MM.1S (cell line): ENCODE measurements around the gene HAUS7.

Source experiments
- DNase-seq: peaks from one replicate; pipeline ENCODE4 v3.0.0-alpha.2; 2015
- H2AFZ ChIP-seq: fragments of 300-600 bp; sonication (generic); 2 replicates; pipeline ENCODE4 v1.6.0; 2016; ENCODE audit warnings: antibody characterized with exemption, low read length
- H3F3A ChIP-seq: fragments of 300-600 bp; sonication (generic); 2 replicates; pipeline ENCODE4 v1.6.1; 2016; ENCODE audit warnings: mild to moderate bottlenecking, antibody characterized with exemption, low read length, moderate library complexity, mixed read lengths; ENCODE audit not compliant: insufficient read depth
- H3K27ac ChIP-seq: fragments of 300-600 bp; sonication (generic); 2 replicates; pipeline ENCODE4 v1.5.1; 2016; ENCODE audit warnings: mild to moderate bottlenecking, low read length
- H3K27me3 ChIP-seq: fragments of 300-600 bp; sonication (generic); replicated peaks from 2 replicates; pipeline ENCODE4 v1.6.0; 2016; ENCODE audit warnings: low read length; ENCODE audit not compliant: insufficient read depth
- H3K36me3 ChIP-seq: fragments of 300-600 bp; sonication (generic); replicated peaks from 2 replicates; pipeline ENCODE4 v1.6.1; 2016; ENCODE audit warnings: mild to moderate bottlenecking, low read length, mixed read lengths; ENCODE audit not compliant: insufficient read depth
- H3K4me1 ChIP-seq: fragments of 300-600 bp; sonication (generic); 2 replicates; pipeline ENCODE4 v1.6.1; 2016; ENCODE audit warnings: low read length, mixed read lengths
- H3K4me2 ChIP-seq: fragments of 300-600 bp; sonication (generic); 2 replicates; pipeline ENCODE4 v1.6.0; 2016; ENCODE audit warnings: low read depth, low read length
- H3K4me3 ChIP-seq: fragments of 300-600 bp; sonication (generic); 2 replicates; pipeline ENCODE4 v1.5.1; 2016; ENCODE audit warnings: low read length, mixed read lengths
- H3K79me2 ChIP-seq: fragments of 300-600 bp; sonication (generic); 2 replicates; pipeline ENCODE4 v1.6.1; 2016; ENCODE audit warnings: mixed run types, low read length, mixed read lengths
- H3K9ac ChIP-seq: fragments of 300-600 bp; sonication (generic); 2 replicates; pipeline ENCODE4 v1.6.1; 2016; ENCODE audit warnings: low read length, mixed read lengths
- H3K9me2 ChIP-seq: fragments of 300-600 bp; sonication (generic); replicated peaks from 2 replicates; pipeline ENCODE4 v1.6.1; 2016; ENCODE audit warnings: mild to moderate bottlenecking, low read length, mixed read lengths; ENCODE audit not compliant: insufficient read depth
- H3K9me3 ChIP-seq: fragments of 300-600 bp; sonication (generic); replicated peaks from 2 replicates; pipeline ENCODE4 v1.6.1; 2016; ENCODE audit warnings: mild to moderate bottlenecking, low read length, mixed read lengths; ENCODE audit not compliant: insufficient read depth
- H4K20me1 ChIP-seq: fragments of 300-600 bp; sonication (generic); 2 replicates; pipeline ENCODE4 v1.6.1; 2016; ENCODE audit warnings: mild to moderate bottlenecking, low read length, moderate library complexity, mixed read lengths; ENCODE audit not compliant: insufficient read depth
- EZH2 ChIP-seq: fragments of 300-600 bp; sonication (generic); optimal IDR thresholded peaks from 2 replicates; pipeline ENCODE3; 2017; ENCODE audit warnings: low read depth, mild to moderate bottlenecking, antibody characterized with exemption, low read length, mixed read lengths
- EZH2phosphoT487 ChIP-seq: fragments of 300-600 bp; sonication (generic); IDR thresholded peaks from 2 replicates; pipeline ENCODE4 v1.6.1; 2018; ENCODE audit warnings: antibody characterized with exemption, low read length
- TF ChIP-seq, protein P1 (sequence below): fragments of 300-600 bp; sonication (generic); IDR thresholded peaks from 2 replicates; pipeline ENCODE4 v1.5.1; 2016; ENCODE audit warnings: antibody characterized with exemption, low read length, mixed read lengths

Gene HAUS7

DNA sequence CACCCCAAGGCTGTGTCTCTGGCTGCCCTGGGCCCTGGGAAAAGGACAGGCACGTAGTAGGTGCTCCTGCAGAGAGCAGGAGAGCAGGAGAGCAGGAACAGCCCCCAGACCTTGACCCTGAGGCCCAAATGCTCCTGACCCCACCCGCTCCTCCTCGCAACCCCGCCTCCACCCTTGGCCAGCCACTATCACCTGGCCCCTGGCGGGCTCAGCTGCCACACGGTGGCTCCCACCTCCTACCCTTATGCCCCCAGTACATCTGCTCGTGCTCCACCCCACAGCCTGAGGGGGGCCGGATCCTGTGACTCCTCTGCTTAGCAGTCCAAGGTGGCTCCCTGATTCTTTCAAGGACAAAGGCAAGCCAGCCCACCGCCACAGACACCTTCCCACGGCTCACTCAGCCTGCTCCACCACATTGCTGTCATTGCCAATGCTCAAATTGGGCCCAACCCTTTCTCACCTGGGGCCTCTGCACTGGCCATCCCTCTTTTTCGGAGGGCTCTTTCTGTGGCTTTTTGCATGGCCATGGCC, 5.4 kb upstream of the HAUS7 start:
- no peak overlapping the region for H3K4me2 ChIP-seq

DNA sequence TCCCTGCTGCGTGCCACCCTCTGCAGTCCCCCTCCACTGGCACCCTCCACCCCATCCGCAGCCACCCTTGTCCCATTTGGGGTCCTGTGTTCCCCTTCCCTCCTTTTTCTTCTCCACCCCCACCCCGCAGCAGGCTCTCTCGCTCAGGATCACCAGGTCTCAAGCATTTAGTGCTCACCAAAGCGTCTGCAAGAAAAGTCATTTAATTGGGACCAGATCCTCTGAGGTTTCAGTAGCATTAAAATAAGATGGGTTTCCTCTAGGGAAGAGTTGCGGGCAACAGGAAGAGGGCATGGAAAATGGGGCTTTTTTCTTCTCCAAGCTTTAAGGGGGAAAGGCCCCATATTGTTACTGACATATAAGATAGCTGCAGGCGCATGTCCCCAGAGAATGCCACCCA, 4.9 kb upstream of the HAUS7 start:
- H2AFZ ChIP-seq = no peak overlapping the region
- no peak overlapping the region for H3K9ac ChIP-seq
- H4K20me1 ChIP-seq = no peaks in the 10 kb centered on the region
- no peak for DNase-seq
- H3K79me2 ChIP-seq = no peaks in the 10 kb centered on the region
- H3K9me2 ChIP-seq = no peaks in the 10 kb centered on the region
- no peaks in the 10 kb centered on the region for H3K4me1 ChIP-seq
- no peaks in the 10 kb centered on the region for H3K9me3 ChIP-seq
- H3K27me3 ChIP-seq = peaks cover 30% of the 10 kb centered on the region
- TF ChIP-seq EZH2 = no peak
- TF ChIP-seq, protein P1, sequence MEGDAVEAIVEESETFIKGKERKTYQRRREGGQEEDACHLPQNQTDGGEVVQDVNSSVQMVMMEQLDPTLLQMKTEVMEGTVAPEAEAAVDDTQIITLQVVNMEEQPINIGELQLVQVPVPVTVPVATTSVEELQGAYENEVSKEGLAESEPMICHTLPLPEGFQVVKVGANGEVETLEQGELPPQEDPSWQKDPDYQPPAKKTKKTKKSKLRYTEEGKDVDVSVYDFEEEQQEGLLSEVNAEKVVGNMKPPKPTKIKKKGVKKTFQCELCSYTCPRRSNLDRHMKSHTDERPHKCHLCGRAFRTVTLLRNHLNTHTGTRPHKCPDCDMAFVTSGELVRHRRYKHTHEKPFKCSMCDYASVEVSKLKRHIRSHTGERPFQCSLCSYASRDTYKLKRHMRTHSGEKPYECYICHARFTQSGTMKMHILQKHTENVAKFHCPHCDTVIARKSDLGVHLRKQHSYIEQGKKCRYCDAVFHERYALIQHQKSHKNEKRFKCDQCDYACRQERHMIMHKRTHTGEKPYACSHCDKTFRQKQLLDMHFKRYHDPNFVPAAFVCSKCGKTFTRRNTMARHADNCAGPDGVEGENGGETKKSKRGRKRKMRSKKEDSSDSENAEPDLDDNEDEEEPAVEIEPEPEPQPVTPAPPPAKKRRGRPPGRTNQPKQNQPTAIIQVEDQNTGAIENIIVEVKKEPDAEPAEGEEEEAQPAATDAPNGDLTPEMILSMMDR = no peak
- no peak for TF ChIP-seq EZH2phosphoT487
- H3F3A ChIP-seq = no peaks in the 10 kb centered on the region
- no peak overlapping the region for H3K27ac ChIP-seq
- no peaks in the 10 kb centered on the region for H3K36me3 ChIP-seq
- H3K4me2 ChIP-seq = no peak overlapping the region
- H3K4me3 ChIP-seq = no peak overlapping the region

More for the DNA sequence above, 5.4 kb upstream of the HAUS7 start:
- Histone ChIP-seq H3K36me3 (no peaks in the 10 kb centered on the region), H4K20me1 (no peaks in the 10 kb centered on the region), H3K79me2 (no peaks in the 10 kb centered on the region), H3K27me3 (peaks cover 30% of the 10 kb centered on the region), H3K4me1 (no peaks in the 10 kb centered on the region), H3K9ac (no peak overlapping the region), H3K9me2 (no peaks in the 10 kb centered on the region), H3F3A (no peaks in the 10 kb centered on the region), H3K27ac (no peak overlapping the region), H3K4me3 (no peak overlapping the region), H2AFZ (no peak overlapping the region), H3K9me3 (no peaks in the 10 kb centered on the region)
- TF ChIP-seq EZH2 = no peak
- TF ChIP-seq EZH2phosphoT487 = no peak
- TF ChIP-seq, protein P1 = no peak
- no peak for DNase-seq

DNA sequence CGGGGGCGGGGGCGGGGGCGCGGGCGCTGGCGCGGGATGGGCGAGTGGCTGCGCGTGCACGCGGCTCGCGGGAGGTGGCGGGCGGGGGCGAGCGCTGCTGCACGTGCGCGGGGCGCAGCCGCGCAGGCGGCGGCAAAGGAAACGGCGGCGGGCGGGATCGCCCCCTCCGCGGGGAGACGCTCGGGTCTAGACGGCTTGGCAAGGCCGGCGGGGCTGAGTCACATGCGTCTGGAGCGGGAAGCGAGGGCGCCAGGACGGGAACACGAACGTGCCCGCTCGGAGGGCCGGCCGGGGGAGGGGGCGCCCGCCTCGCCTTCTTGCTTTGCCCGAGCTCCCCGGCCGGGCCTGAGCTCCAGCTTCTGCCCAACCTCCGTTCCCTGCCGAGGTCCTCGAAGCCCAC, 4.3 kb upstream of the HAUS7 start:
- no peak overlapping the region for H3K27ac ChIP-seq

More for the DNA sequence above, 4.3 kb upstream of the HAUS7 start:
- no peaks in the 10 kb centered on the region for H3F3A ChIP-seq
- no peak overlapping the region for H3K4me2 ChIP-seq
- H2AFZ ChIP-seq = no peak overlapping the region
- H3K36me3 ChIP-seq = no peaks in the 10 kb centered on the region
- peaks cover 4% of the 10 kb centered on the region for H3K79me2 ChIP-seq
- no peak for DNase-seq
- no peaks in the 10 kb centered on the region for H3K4me1 ChIP-seq
- TF ChIP-seq EZH2 = no peak
- no peak for TF ChIP-seq EZH2phosphoT487
- TF ChIP-seq, protein P1 = no peak
- no peaks in the 10 kb centered on the region for H3K9me3 ChIP-seq
- H3K9ac ChIP-seq = no peak overlapping the region
- H3K27me3 ChIP-seq = peaks cover 30% of the 10 kb centered on the region
- H3K4me3 ChIP-seq = no peak overlapping the region
- no peaks in the 10 kb centered on the region for H4K20me1 ChIP-seq
- H3K9me2 ChIP-seq = no peaks in the 10 kb centered on the region
